GM21526 (cell line): Measurements from ENCODE around the gene ZNF837.

Experiments
- ATAC-seq: cut with Tn5 transposase; IDR thresholded peaks from one replicate; pipeline ENCODE4 v1.9.1; 2021; ENCODE audit warnings: moderate library complexity; ENCODE audit not compliant: unreplicated experiment, low FRiP score

ZNF837 gene

DNA sequence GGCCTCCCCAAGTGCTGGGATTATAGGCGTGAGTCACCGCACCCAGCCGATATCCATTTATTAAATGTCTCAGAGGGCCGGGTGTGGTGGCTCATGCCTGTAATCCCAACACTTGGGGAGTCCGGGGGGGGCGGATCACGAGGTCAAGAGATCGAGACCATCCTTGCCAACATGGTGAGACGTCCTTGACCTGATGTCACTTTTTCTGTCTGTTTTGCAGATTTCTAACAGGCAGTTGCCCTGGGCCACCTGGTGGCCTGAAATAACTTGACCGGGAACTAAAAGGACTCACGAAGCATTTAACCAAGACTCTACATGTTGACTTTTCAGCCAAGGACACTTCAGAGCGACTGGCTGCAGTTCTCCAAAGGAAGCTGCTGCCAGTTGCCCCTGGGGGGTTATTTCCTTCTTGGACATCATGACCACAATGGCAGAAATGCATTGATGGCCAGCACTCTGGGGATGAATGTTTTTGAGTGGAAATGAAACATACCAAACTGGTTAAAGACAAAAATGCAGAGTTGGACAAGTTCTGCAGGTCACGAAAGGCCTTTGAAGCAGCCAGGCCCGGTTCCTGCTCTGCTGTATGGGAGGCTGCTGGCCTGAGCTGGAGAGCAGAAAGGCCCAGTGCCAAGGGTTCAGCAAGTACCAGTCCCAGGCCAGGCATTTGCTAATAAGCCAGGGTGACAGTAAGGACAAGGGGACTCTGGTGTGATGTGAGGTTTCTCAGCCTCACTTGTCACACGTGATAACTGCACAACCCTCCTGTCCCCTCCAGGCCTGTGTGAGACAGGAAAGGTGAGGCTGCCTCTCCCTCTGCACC, 8.3 kb downstream of the ZNF837 start:
- ATAC-seq = no peak

GRCh38 chr19:58368561-58369360, 12.1 kb downstream of the ZNF837 start:
- no peak for ATAC-seq

- no peak for ATAC-seq
These were observed 13.0 kb downstream of the ZNF837 start for GRCh38 chr19:58367698-58368454.

DNA sequence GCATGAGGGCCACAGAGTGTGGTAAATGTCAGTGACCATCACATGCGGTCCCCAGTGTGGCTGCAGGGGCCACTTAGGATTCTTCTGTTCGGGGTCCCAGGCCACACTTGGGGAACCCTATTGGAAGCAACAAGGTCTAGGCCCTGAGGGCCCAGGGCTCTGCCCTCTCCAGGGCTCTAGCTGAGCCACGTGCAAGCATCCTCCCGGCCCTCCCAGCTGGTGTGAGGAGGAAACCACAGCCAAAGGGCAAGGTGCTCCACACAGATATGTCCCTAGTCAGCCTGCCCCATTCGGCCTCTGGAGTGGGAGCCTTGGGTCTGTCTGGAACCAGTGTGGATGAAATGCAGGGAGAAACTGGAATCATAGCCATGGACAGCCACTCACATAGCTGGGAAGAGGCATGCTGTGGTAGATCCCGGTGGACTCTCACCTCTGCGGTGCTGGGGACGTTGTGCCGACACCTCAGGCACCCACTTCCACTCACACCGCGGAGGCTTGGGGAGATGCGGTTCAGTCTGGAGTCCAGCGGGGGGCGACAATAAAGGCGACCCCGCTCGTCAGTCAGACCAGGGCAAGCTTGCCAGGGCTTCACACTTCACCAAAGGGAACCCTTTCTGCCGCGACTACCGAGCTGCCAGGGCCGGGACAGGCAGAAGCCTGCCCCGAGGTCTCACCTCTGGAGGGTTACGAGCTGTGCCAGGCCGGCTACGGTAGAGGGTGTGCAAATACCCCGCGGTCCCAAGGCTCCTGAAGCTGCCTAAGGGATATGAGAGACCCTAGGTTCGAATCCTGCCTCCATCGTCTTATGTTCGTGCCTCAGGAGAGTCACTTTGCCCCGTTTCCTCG, 14.0 kb downstream of the ZNF837 start:
- no peak for ATAC-seq

DNA sequence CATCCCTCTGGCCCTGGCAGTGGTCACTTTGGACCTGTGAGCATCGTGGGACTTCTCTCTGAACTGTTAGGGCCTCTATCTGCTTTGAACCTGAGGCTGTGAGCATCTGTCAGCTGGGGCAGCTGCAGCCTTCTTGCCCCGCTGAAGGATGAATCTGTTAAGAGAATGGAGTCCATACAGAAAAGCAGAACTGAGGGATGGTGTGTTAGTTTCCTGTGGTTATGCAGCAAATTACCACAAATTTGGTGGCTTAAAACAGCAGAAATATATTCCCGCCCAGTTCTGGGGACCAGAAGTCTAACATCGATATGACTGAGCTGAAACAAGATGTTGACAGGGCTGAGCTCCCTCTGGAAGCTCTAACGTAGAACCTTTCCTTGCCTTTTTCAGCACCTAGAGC, 16.7 kb downstream of the ZNF837 start:
- ATAC-seq = no peak

DNA sequence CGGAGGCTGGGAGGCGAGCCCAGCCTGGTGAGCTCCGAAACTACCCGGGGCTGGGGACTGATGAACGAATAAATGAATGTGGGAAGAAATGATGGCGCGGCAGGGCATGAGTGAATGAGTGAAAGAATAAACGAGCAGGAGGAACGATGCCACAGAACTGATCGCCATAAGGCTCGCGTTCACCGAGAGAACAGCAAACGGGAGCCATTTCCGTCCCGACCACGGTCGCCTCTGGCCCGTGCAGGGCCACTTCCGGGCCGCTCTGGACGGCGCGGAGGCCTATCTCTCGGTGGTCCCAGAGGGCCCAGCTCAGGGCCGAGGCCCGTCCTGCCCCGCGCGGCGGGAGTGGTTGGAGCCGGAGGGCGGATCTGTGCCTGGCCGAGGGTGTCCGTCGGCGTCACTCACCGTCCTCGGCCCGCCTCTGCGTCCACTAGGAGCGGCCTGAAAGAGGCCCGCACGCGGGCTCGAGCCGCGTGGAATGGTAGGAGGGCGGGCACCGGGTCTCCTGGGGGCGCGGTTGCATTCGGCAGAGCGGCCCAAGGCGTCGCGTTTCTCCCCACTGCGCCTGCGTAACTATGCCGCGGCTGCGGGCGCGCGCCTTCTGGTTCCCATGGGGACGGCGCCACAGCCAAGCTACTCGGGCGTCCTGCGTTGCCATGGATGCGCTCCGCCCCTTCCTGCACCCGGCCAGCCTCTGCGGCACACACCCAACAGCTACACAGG, 18.4 kb downstream of the ZNF837 start, which contains the start of gene ZNF497:
Gene ZNF497 (minus strand): TSS at position 480 of the 723 bp plus-strand sequence. CDS start 5,116 bp downstream, outside the sequence.
- ATAC-seq = peak; percentile 78

GRCh38 chr19:58361900-58362271, 18.9 kb downstream of the ZNF837 start:
- peak; percentile 9 for ATAC-seq

- ATAC-seq = no peak
These were observed 23.2 kb downstream of the ZNF837 start for GRCh38 chr19:58357481-58358145.

- no peak for ATAC-seq
These were observed 23.9 kb downstream of the ZNF837 start for GRCh38 chr19:58356766-58357480.

DNA sequence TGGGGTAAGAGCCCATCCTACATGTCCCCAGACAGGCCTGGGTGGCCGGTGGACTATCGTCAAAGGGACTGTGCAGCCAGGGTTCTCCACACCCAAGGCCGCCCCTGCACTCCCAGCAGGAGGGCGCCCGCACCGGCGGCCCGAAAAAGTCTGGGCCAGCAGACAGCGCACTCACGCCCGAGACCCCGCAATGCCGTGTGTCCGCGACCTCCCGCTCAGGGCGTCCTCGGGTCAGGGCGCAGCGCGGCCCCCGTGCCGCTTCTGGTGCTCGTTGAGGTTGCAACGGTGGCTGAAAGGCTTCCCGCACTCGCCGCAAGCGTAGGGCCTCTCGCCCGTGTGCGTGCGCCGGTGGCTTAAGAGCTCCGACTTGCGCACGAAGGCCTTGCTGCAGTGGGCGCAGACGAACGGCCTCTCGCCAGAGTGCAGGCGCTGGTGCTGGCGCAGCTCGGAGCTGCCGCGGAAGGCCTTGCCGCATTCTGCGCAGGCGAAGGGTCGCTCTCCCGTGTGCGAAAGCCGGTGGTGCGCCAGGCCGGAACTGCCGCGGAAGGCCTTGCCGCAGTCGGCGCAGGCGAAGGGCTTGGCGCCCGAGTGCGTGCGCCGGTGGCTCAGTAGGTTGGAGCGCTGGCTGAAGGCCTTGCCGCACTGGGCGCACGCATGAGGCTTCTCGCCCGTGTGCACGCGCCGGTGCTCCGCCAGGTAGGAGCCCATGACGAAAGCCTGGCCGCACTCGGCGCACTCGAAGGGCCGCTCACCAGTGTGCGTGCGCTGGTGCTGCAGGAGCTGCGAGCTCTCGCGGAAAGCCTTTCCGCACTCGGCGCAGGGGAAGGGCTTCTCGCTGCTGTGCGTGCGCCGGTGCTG, 24.7 kb downstream of the ZNF837 start:
- no peak for ATAC-seq

DNA sequence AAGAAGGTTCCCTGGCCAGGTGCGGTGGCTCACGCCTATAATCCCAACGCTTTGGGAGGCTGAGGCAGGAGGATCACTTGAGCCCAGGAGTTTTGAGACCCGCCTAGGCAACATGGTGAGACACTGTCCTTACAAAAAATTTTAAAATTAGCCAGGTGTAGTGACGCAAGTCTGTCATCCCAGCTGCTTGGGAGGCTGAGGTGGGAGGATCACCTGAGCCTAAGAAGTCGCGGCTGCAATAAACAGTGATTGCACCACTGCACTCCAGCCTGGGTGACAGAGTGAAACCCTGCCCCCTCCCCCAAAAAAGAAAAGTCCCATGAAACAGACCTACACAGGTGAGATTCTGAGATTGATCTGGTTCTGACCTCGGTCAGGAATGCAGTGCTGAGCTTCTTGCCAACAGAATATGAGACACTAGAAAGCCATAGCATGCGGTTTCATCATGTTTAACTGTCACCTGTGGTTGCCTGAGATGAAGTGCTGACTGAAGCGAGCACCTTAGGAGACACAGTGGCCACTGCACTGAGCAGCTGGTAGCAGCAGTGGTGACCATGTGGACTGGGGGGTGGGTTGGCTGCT, 25.5 kb downstream of the ZNF837 start:
- ATAC-seq = no peak

GRCh38 chr19:58354478-58355030, 26.3 kb downstream of the ZNF837 start:
- ATAC-seq = no peak

GRCh38 chr19:58353717-58354477, 26.9 kb downstream of the ZNF837 start:
- ATAC-seq = no peak

- no peak for ATAC-seq
These were observed 27.8 kb downstream of the ZNF837 start, which contains the start of gene A1BG for GRCh38 chr19:58352760-58353671. TSS of gene A1BG (minus strand) at chr19:58353492. CDS start at chr19:58353437, 55 bp downstream.
